K562 (cell line): ENCODE data around the gene GNAL. TPM values are rescaled to one million over a fixed set of nuclear protein-coding genes. Genes with fewer than 3 reads are reported as not detected.

ENCODE experiments used
- ATAC-seq: fragments of 200-7000 bp; cut with Tn5 transposase; 3 replicates; pipeline ENCODE4 v1.9.1; 2020; ENCODE audit warnings: moderate library complexity
- BruUV-seq: library from RNA; stranded (reverse); fragments of 400-500 nt; replicated peaks from 2 replicates; lab custom pipeline; 2021; lab: Mats Ljungman, UMichigan
- CTCF ChIA-PET: fragments of 300-600 bp; formaldehyde crosslinking; extraction: SDS; loops from one replicate; lab custom pipeline; 2021; ENCODE audit warnings: low intra/inter-chr PET ratio; lab: Yijun Ruan, JAX
- POLR2A ChIA-PET: fragments of 300-600, 350-650 bp; sonication (Branson Sonifier 250); formaldehyde crosslinking; extraction: SDS; loops from one replicate; lab custom pipeline; 2021; ENCODE audit warnings: antibody characterized with exemption, inconsistent platforms; lab: Yijun Ruan, JAX
- DNase-seq, 4 experiments: peaks; one replicate each; pipeline versions ENCODE4 v3.0.0 to v3.0.0-alpha.2; 2011 to 2018; ENCODE audit warnings: low spot score in 3 of 4, mixed read lengths in 3 of 4; ENCODE audit errors: extremely low read depth in 1 of 4
- FAIRE-seq: peaks from 2 replicates; lab custom pipeline; 2011; peaks lifted over from hg19 to GRCh38; lab: Jason Lieb, UNC
- H2AFZ ChIP-seq: 2 replicates; pipeline ENCODE4 v1.6.0; 2011; ENCODE audit warnings: low read depth, low read length, control low read depth, inconsistent platforms
- H3K27ac ChIP-seq: fragments of 200-600 bp; 3 replicates; pipeline ENCODE4 v1.8.0; 2011; ENCODE audit warnings: low read depth, mild to moderate bottlenecking, control low read depth, inconsistent platforms, low read length, moderate library complexity, mixed read lengths; ENCODE audit errors: extremely low read depth
- H3K27me3 ChIP-seq, 2 experiments: fragments of 300-600 bp in 1 of 2; 2 replicates in 1 of 2; 3 replicates in 1 of 2; pipeline versions ENCODE4 v1.6.0 to v1.8.0; 2011; ENCODE audit warnings: inconsistent platforms in 2 of 2, low read length in 2 of 2, mild to moderate bottlenecking in 1 of 2, mixed read lengths in 1 of 2, moderate library complexity in 1 of 2; ENCODE audit not compliant: control insufficient read depth in 2 of 2, insufficient read depth in 2 of 2
- H3K36me3 ChIP-seq: fragments of 300-600 bp; 3 replicates; pipeline ENCODE4 v1.8.0; 2011; ENCODE audit warnings: mild to moderate bottlenecking, low read length, inconsistent platforms; ENCODE audit not compliant: control insufficient read depth, insufficient read depth
- H3K4me1 ChIP-seq, 2 experiments: fragments of 200-600 bp in 1 of 2; replicated peaks in 1 of 2; 2 replicates in 1 of 2; 3 replicates in 1 of 2; pipeline versions ENCODE4 v1.5.1 to v1.8.0; 2011; ENCODE audit warnings: inconsistent platforms in 2 of 2, low read length in 2 of 2, mild to moderate bottlenecking in 1 of 2, mixed read lengths in 1 of 2, moderate library complexity in 1 of 2; ENCODE audit not compliant: control insufficient read depth in 2 of 2, insufficient read depth in 2 of 2
- H3K4me2 ChIP-seq: 2 replicates; pipeline ENCODE4 v1.6.1; 2011; ENCODE audit warnings: low read length, control low read depth, inconsistent platforms, mixed read lengths; ENCODE audit not compliant: insufficient read depth
- H3K4me3 ChIP-seq: fragments of 200-600 bp; sonication (generic), shearing (Covaris generic); 2 replicates; pipeline ENCODE4 v1.5.1; 2016; ENCODE audit warnings: control low read depth, inconsistent platforms
- H3K79me2 ChIP-seq: fragments of 200-600 bp; 3 replicates; pipeline ENCODE4 v1.8.0; 2011; ENCODE audit warnings: low read length, inconsistent platforms; ENCODE audit not compliant: control insufficient read depth, insufficient read depth
- H3K9ac ChIP-seq, 2 experiments: 2 replicates each; pipeline versions ENCODE4 v1.6.0 to v1.6.1; 2011; ENCODE audit warnings: low read depth in 2 of 2, low read length in 2 of 2, control low read depth in 1 of 2, inconsistent platforms in 1 of 2, mild to moderate bottlenecking in 1 of 2, mixed read lengths in 1 of 2; ENCODE audit not compliant: insufficient read depth in 1 of 2
- H3K9me1 ChIP-seq: one replicate; pipeline ENCODE4 v1.6.0; 2011; ENCODE audit warnings: inconsistent platforms, mild to moderate bottlenecking, low read length, moderate library complexity; ENCODE audit not compliant: control insufficient read depth, insufficient read depth
- H3K9me3 ChIP-seq: replicated peaks from 2 replicates; pipeline ENCODE4 v1.5.1; 2011; ENCODE audit warnings: low read depth, low read length, inconsistent platforms; ENCODE audit not compliant: control insufficient read depth, insufficient read depth
- H4K20me1 ChIP-seq: replicated peaks from 2 replicates; pipeline ENCODE4 v1.6.1; 2011; ENCODE audit warnings: low read length, inconsistent platforms, mixed read lengths; ENCODE audit not compliant: control insufficient read depth, insufficient read depth
- CSDE1 ChIP-seq, 2 experiments: fragments of 450-650 bp; IDR thresholded peaks; 2 replicates each; pipeline ENCODE4 v1.6.1; 2016; ENCODE audit warnings: mild to moderate bottlenecking in 1 of 2
- HCFC1 ChIP-seq: IDR thresholded peaks from 2 replicates; pipeline ENCODE4 v1.6.1; 2012; ENCODE audit warnings: low read depth, low read length, improper control_type of control experiment
- KLF16 ChIP-seq: IDR thresholded peaks from 2 replicates; pipeline ENCODE4 v1.6.1; 2016; ENCODE audit warnings: antibody characterized with exemption
- MAFG ChIP-seq: fragments of 450-650 bp; conservative IDR thresholded peaks from 2 replicates; pipeline ENCODE4 v1.6.1; 2016; ENCODE audit warnings: missing genetic modification characterization, missing compliant biosample characterization
- NR2C1 ChIP-seq, 2 experiments: fragments of 450-650 bp; IDR thresholded peaks; 2 replicates each; pipeline ENCODE4 v1.6.1; 2017; ENCODE audit warnings: mild to moderate bottlenecking in 2 of 2, antibody characterized with exemption in 1 of 2, inconsistent platforms in 1 of 2, missing compliant biosample characterization in 1 of 2, missing genetic modification characterization in 1 of 2
- PHF8 ChIP-seq: fragments of 200-600 bp; sonication (generic); IDR thresholded peaks from 2 replicates; pipeline ENCODE4 v1.6.1; 2012; ENCODE audit warnings: mixed run types, mild to moderate bottlenecking, inconsistent platforms, low read length, moderate library complexity, borderline replicate concordance
- SMAD4 ChIP-seq: fragments of 250-450 bp; sonication (Bioruptor Pico); conservative IDR thresholded peaks from 2 replicates; pipeline ENCODE4 v1.8.0; 2021; ENCODE audit warnings: inconsistent platforms, mild to moderate bottlenecking, moderate library complexity
- XRCC3 ChIP-seq: fragments of 450-650 bp; IDR thresholded peaks from 2 replicates; pipeline ENCODE4 v1.6.1; 2017; ENCODE audit warnings: mild to moderate bottlenecking, moderate library complexity
- ZBTB5 ChIP-seq: fragments of 450-650 bp; IDR thresholded peaks from 2 replicates; pipeline ENCODE4 v1.6.1; 2017; ENCODE audit warnings: antibody characterized with exemption
- ZNF24 ChIP-seq: fragments of 450-650 bp; IDR thresholded peaks from 2 replicates; pipeline ENCODE4 v1.6.1; 2016
- ZNF561 ChIP-seq: fragments of 450-650 bp; formaldehyde crosslinking; conservative IDR thresholded peaks from 2 replicates; pipeline ENCODE4 v1.4.0; 2020; ENCODE audit warnings: mild to moderate bottlenecking, moderate library complexity
- WGBS: fragments of 100-300 bp; shearing (Covaris generic); methylation state at CpG from one replicate; pipeline ENCODE4 v1.1.6; 2016; ENCODE audit warnings: low coverage, mixed read lengths; ENCODE audit not compliant: insufficient coverage; ENCODE audit errors: missing lambda C conversion rate; 5-methylcytosine and 5-hydroxymethylcytosine counted together
- in situ Hi-C: fragments of 300-500 bp; cut with MboI; formaldehyde crosslinking; loops from 4 replicates; pipeline ENCODE4 v1.15.0; 2018; ENCODE audit warnings: inconsistent platforms, mixed read lengths
- intact Hi-C: fragments of 100-400 bp; cut with micrococcal nuclease; formaldehyde crosslinking; loops from 2 replicates; pipeline ENCODE4 v1.14.2; 2022
- polyA plus RNA-seq, 8 experiments: library from polyadenylated mRNA; depleted of rRNA in 4 of 8; stranded (reverse) in 5 of 8; unstranded in 3 of 8; fragments of >200 nt; fragmentation: Nextera tagmentation in 2 of 8; fragmentation: Illumina TruSeq in 1 of 8; extraction: Ambion mirVana in 2 of 8; extraction: Trizol in 1 of 8; gene quantifications; 2 replicates each; pipeline versions ENCODE4 v1.2.1 to v1.2.3, GENCODE V29; 2011 to 2014; ENCODE audit warnings: inconsistent platforms in 1 of 8, missing spikeins in 1 of 8
- total RNA-seq, 7 experiments: library from RNA; depleted of rRNA in 6 of 7; stranded (reverse); fragments of >200 nt in 6 of 7; fragmentation: Illumina TruSeq in 2 of 7; extraction: Trizol in 2 of 7; gene quantifications; 2 replicates each; pipeline versions ENCODE4 v1.2.1 to v1.2.3, GENCODE V29; 2011 to 2021; ENCODE audit warnings: low replicate concordance in 1 of 7
- TF ChIP-seq, protein P1 (sequence below): fragments of 450-650 bp; IDR thresholded peaks from 2 replicates; pipeline ENCODE4 v1.6.1; 2016; ENCODE audit warnings: antibody characterized with exemption

The GNAL gene
- total and polyA plus RNA-seq, 9 of the 15 experiments (the other 6 are each of a cell fraction or from before 2014, with no cell fraction given), result under 0.01 to 0.10 (median 0.01) TPM; not detected in 5

- TF ChIP-seq MAFG (tag), result no peak
- no peak for TF ChIP-seq PHF8
- TF ChIP-seq ZBTB5, result no peak
- no peak for TF ChIP-seq NR2C1 (IDR thresholded peaks at IDR 0.05)
- TF ChIP-seq NR2C1 (tag; IDR thresholded peaks at IDR 0.05), result no peak
- no peak for TF ChIP-seq HCFC1
Observed at GRCh38 chr18:11883153-11883552, 194.1 kb downstream of the GNAL start (continued).

GRCh38 chr18:11884396-11885030 is 195.4 kb downstream of the GNAL start:
- Histone ChIP-seq H3K9me1 (no peaks in the 10 kb centered on the region), H3K27ac (no peak overlapping the region), H3K9me3 (no peaks in the 10 kb centered on the region), H3K4me1 (peaks cover 11 to 16% of the 10 kb centered on the region in 2 experiments; a peak in 4 of 5 replicates), H3K79me2 (no peaks in the 10 kb centered on the region), H3K4me3 (no peak overlapping the region), H3K9ac (no peak overlapping the region), H3K36me3 (0 out of 3 replicates have a peak, but pooled peaks cover 2% of the 10 kb centered on the region), H3K4me2 (no peak overlapping the region), H3K27me3 (no peaks in the 10 kb centered on the region; a peak in 1 of 5 replicates), H2AFZ (no peak overlapping the region), H4K20me1 (no peaks in the 10 kb centered on the region)
- FAIRE-seq, result no peak
- ATAC-seq, result no peak
- intact Hi-C loops, result no loop called here
- 63% methylated on average over 12 of the region's 12 CpGs for WGBS
- DNase-seq, result no peak
- no peak for TF ChIP-seq ZNF24
- no peak for TF ChIP-seq ZNF561
- TF ChIP-seq SMAD4 (CRISPR knock-in tag), result no peak
- no peak for TF ChIP-seq CSDE1 (IDR thresholded peaks at IDR 0.05)
- no peak for TF ChIP-seq XRCC3
- TF ChIP-seq KLF16, result no peak
- TF ChIP-seq, protein P1, sequence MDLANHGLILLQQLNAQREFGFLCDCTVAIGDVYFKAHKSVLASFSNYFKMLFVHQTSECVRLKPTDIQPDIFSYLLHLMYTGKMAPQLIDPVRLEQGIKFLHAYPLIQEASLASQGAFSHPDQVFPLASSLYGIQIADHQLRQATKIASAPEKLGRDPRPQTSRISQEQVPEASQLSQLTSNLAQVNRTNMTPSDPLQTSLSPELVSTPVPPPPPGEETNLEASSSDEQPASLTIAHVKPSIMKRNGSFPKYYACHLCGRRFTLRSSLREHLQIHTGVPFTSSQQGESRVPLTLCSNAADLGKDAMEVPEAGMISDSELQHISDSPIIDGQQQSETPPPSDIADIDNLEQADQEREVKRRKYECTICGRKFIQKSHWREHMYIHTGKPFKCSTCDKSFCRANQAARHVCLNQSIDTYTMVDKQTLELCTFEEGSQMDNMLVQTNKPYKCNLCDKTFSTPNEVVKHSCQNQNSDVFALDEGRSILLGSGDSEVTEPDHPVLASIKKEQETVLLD, result no peak
- CTCF ChIA-PET, result no interaction called here
- in situ Hi-C loops, result no loop called here
- POLR2A ChIA-PET, result no interaction called here
- no TSS peak for BruUV-seq
